HCT116 (cell line): ENCODE results near the gene SETD1A. TPM values are rescaled to one million over a fixed set of nuclear protein-coding genes. Genes with fewer than 3 reads are reported as not detected.
A peak's percentile ranks its signal among the peaks of the same experiment; 100 is the strongest.

Experiments
- ATAC-seq: fragments of 200-7000 bp; cut with Tn5 transposase; 2 replicates; pipeline ENCODE4 v1.9.1; 2020; ENCODE audit warnings: mild to moderate bottlenecking, moderate library complexity
- BruUV-seq: library from RNA; stranded (reverse); fragments of 400-500 nt; replicated peaks from 2 replicates; lab custom pipeline; 2021; lab: Mats Ljungman, UMichigan
- CTCF ChIA-PET: fragments of 300-600 bp; sonication (Branson Sonifier 250); formaldehyde crosslinking; loops from one replicate; lab custom pipeline; 2021; ENCODE audit warnings: antibody characterized with exemption; lab: Charles Lee
- POLR2A ChIA-PET: fragments of 300-600, 350-600 bp; sonication (Branson Sonifier 250); formaldehyde crosslinking; loops from one replicate; lab custom pipeline; 2021; ENCODE audit warnings: antibody characterized with exemption; lab: Charles Lee
- RAD21 ChIA-PET, 2 experiments: fragments of 300-600 bp; sonication (Branson Sonifier 250); formaldehyde crosslinking; loops; one replicate each; lab custom pipeline; 2023; ENCODE audit warnings: low total read pairs in 2 of 2; ENCODE audit not compliant: uncharacterized antibody in 2 of 2, unreplicated experiment in 2 of 2, low non-redundant PET in 1 of 2; lab: Charles Lee
- DNase-seq: peaks from one replicate; pipeline ENCODE4 v3.0.0-alpha.2; 2010; ENCODE audit warnings: low read depth, low spot score
- H2AFZ ChIP-seq: fragments of 200-600 bp; shearing (Covaris generic), sonication (generic); 2 replicates; pipeline ENCODE4 v1.6.1; 2017; ENCODE audit warnings: low read depth, mixed run types, mixed read lengths, antibody characterized with exemption, low read length; ENCODE audit not compliant: poor library complexity, severe bottlenecking
- H3K27ac ChIP-seq: 2 replicates; pipeline ENCODE4 v1.5.1; 2012; ENCODE audit warnings: low read depth, low read length
- H3K27me3 ChIP-seq: fragments of 200-600 bp; sonication (generic); 2 replicates; pipeline ENCODE4 v1.6.1; 2016; ENCODE audit warnings: mixed run types, low read length, mixed read lengths; ENCODE audit not compliant: insufficient read depth
- H3K36me3 ChIP-seq, 2 experiments: fragments of 200-500 bp in 1 of 2; fragments of 200-600 bp in 1 of 2; sonication (Bioruptor generic) in 1 of 2; sonication (generic) in 1 of 2; 2 replicates each; pipeline versions ENCODE4 v1.5.1 to v1.6.1; 2014 to 2016; ENCODE audit warnings: low read length in 2 of 2, inconsistent platforms in 1 of 2, mixed read lengths in 1 of 2, mixed run types in 1 of 2; ENCODE audit not compliant: insufficient read depth in 2 of 2, control insufficient read depth in 1 of 2
- H3K4me1 ChIP-seq, 2 experiments: fragments of 200-600 bp in 1 of 2; sonication (generic) in 1 of 2; 2 replicates each; pipeline versions ENCODE4 v1.5.1 to v1.6.1; 2012 to 2017; ENCODE audit warnings: low read length in 2 of 2, inconsistent platforms in 1 of 2, mild to moderate bottlenecking in 1 of 2, mixed read lengths in 1 of 2, mixed run types in 1 of 2, moderate library complexity in 1 of 2; ENCODE audit not compliant: insufficient read depth in 2 of 2, control insufficient read depth in 1 of 2
- H3K4me2 ChIP-seq: fragments of 200-600 bp; sonication (generic); 2 replicates; pipeline ENCODE4 v1.6.1; 2017; ENCODE audit warnings: mixed run types, low read length, mixed read lengths
- H3K4me3 ChIP-seq, 2 experiments: fragments of 200-600 bp in 1 of 2; sonication (generic) in 1 of 2; replicated peaks in 1 of 2; 2 replicates each; pipeline ENCODE4 v1.5.1; 2011 to 2016; ENCODE audit warnings: low read length in 2 of 2, control low read depth in 1 of 2, low read depth in 1 of 2, mild to moderate bottlenecking in 1 of 2, mixed read lengths in 1 of 2, mixed run types in 1 of 2
- H3K79me2 ChIP-seq: fragments of 200-600 bp; sonication (generic); 2 replicates; pipeline ENCODE4 v1.6.1; 2017; ENCODE audit warnings: mild to moderate bottlenecking, mixed run types, low read length, moderate library complexity, mixed read lengths; ENCODE audit not compliant: insufficient read depth
- H3K9ac ChIP-seq: fragments of 200-600 bp; sonication (generic); 2 replicates; pipeline ENCODE4 v1.6.1; 2016; ENCODE audit warnings: low read length, mixed read lengths
- H3K9me2 ChIP-seq: fragments of 200-600 bp; sonication (generic), shearing (Covaris generic); 2 replicates; pipeline ENCODE4 v1.6.1; 2017; ENCODE audit warnings: mixed run types, mild to moderate bottlenecking, moderate library complexity; ENCODE audit not compliant: insufficient read depth
- H3K9me3 ChIP-seq, 2 experiments: fragments of 200-500 bp in 1 of 2; fragments of 200-600 bp in 1 of 2; sonication (Bioruptor generic) in 1 of 2; sonication (generic) in 1 of 2; 2 replicates each; pipeline ENCODE4 v1.6.1; 2014 to 2017; ENCODE audit warnings: low read length in 2 of 2, mixed read lengths in 2 of 2, inconsistent platforms in 1 of 2, low read depth in 1 of 2, mild to moderate bottlenecking in 1 of 2, mixed run types in 1 of 2, moderate library complexity in 1 of 2; ENCODE audit not compliant: control insufficient read depth in 1 of 2, insufficient read depth in 1 of 2
- H4K20me1 ChIP-seq: fragments of 200-600 bp; sonication (generic), shearing (Covaris generic); 2 replicates; pipeline ENCODE4 v1.6.1; 2017; ENCODE audit warnings: mixed run types, mild to moderate bottlenecking, moderate library complexity; ENCODE audit not compliant: insufficient read depth
- CBX3 ChIP-seq: IDR thresholded peaks from 2 replicates; pipeline ENCODE4 v1.6.1; 2012; ENCODE audit warnings: low read depth
- EGR1 ChIP-seq: IDR thresholded peaks from 2 replicates; pipeline ENCODE4 v1.6.1; 2012; ENCODE audit warnings: low read depth
- POLR2AphosphoS5 ChIP-seq: IDR thresholded peaks from 2 replicates; pipeline ENCODE4 v1.6.1; 2011; ENCODE audit warnings: mild to moderate bottlenecking, low read depth, low read length, moderate library complexity
- SP1 ChIP-seq: IDR thresholded peaks from 2 replicates; pipeline ENCODE4 v1.6.1; 2012; ENCODE audit warnings: low read depth
- SRF ChIP-seq: IDR thresholded peaks from 2 replicates; pipeline ENCODE4 v1.6.1; 2012; ENCODE audit warnings: low read depth
- YY1 ChIP-seq: IDR thresholded peaks from 2 replicates; pipeline ENCODE4 v1.6.1; 2011; ENCODE audit warnings: low read length, low read depth, moderate library complexity, mild to moderate bottlenecking; ENCODE audit not compliant: insufficient replicate concordance; ENCODE audit errors: extremely low read depth
- intact Hi-C: fragments of 100-400 bp; cut with micrococcal nuclease; formaldehyde crosslinking; loops from 2 replicates; pipeline ENCODE4 v1.10.0; 2022
- total RNA-seq: library from RNA; stranded (reverse); gene quantifications from one replicate; pipeline ENCODE4 v1.2.1, GENCODE V29; 2021; ENCODE audit not compliant: unreplicated experiment
- TF ChIP-seq, protein P1 (sequence below): IDR thresholded peaks from 2 replicates; pipeline ENCODE4 v1.6.1; 2012
- TF ChIP-seq, protein P2 (sequence below): IDR thresholded peaks from 2 replicates; pipeline ENCODE4 v1.6.1; 2012; ENCODE audit warnings: low read depth
- TF ChIP-seq, protein P3 (sequence below): IDR thresholded peaks from 2 replicates; pipeline ENCODE4 v1.6.1; 2012

SETD1A gene
- total RNA-seq, 1 experiment from 2014 or later: 26.9 TPM

DNA sequence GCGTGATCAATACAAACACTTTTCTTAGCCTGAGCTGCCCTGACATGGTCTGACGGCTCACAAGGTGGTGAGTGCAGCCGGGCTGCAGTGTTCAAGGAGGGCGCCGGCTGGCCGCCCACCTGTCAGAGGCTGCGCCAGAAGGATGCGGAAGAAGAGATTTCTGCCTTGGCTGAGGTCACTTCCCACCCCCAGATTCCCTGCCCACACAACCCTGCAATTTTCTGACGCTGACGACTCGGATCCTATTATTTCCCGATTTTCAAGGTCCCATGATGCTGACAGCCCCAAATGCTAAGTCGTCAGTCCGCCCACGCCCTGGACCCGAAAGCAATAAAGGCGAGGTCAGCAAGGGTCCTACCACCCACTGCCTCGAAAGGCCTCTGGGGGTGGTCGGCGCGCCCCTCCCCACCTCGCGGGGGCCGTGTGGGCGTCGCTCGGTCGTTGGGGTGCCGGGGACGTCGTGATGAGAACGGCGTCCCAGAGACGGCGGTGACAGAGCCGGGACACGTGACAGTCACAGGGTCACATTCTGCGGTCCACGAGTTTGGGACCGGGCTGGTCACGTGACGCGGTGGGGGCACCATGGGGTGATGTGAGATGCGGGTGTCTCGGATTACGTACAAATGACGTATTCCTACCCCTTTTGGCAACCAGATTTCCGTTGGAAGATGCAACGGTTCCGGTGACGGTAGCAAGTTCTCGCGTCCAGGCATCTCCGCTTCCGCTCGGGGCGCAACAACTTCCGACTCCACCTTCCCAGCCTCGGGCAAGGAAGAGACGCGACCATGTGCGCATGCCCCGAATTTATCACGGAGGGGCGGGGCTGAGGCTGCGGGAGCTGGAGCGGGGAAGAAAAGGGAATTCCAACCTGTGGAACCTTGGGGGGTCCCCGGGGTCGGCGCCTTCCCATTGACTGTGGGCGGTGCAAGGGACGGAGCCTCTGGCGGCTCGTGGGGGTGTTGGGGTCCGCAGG, 75.5 kb downstream of the SETD1A start, which contains the start of gene STX4:
STX4 (plus strand) TSS at position 823 of the 973 bp plus-strand sequence. CDS start 248 bp downstream, outside the sequence.
- Histone ChIP-seq H3K36me3 (peaks cover 0 to 3% of the 10 kb centered on the region in 2 experiments; a peak in 1 of 4 replicates), H2AFZ (no peak within 1 kb of the TSS), H3K79me2 (peaks cover 10% of the 10 kb centered on the region; the same call in 1 of the 2 replicates), H3K4me3 (peak within 1 kb of the TSS; percentile 84 to 98), H3K27ac (peak within 1 kb of the TSS; percentile 69), H3K4me2 (peak within 1 kb of the TSS; percentile 90), H3K4me1 (peaks cover 5 to 15% of the 10 kb centered on the region in 2 experiments), H3K27me3 (no peaks in the 10 kb centered on the region), H4K20me1 (no peaks in the 10 kb centered on the region), H3K9me2 (no peaks in the 10 kb centered on the region)
- DNase-seq (peak; percentile 89), ATAC-seq (peak; percentile 80)
- ChIA-PET CTCF (interaction anchor here (1.0 kb wide), 1 partner anchor 48 kb away, joined by 4 read pairs; the partner anchor contains the start of gene HSD3B7), RAD21 (interaction anchor here in 1 of 2 experiments (0.7 kb wide), 2 partner anchors 292 to 410 kb away, joined by 3 to 8 read pairs; no protein-coding TSS in a partner anchor)
- intact Hi-C loops: loop anchor here (2.0 kb wide), 1 partner anchor 40 kb away; no protein-coding TSS in a partner anchor
- TF ChIP-seq SRF (peak; percentile 98), CBX3 (peak; percentile 58; the same call in 1 of the 2 replicates), SP1 (peak; percentile 17; the same call in 1 of the 2 replicates), YY1 (peak; percentile 30), EGR1 (peak; percentile 86), POLR2AphosphoS5 (peak; percentile 38; the same call in 1 of the 2 replicates)
- TF ChIP-seq, protein P1, sequence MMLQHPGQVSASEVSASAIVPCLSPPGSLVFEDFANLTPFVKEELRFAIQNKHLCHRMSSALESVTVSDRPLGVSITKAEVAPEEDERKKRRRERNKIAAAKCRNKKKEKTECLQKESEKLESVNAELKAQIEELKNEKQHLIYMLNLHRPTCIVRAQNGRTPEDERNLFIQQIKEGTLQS: no peak
- TF ChIP-seq, protein P2, sequence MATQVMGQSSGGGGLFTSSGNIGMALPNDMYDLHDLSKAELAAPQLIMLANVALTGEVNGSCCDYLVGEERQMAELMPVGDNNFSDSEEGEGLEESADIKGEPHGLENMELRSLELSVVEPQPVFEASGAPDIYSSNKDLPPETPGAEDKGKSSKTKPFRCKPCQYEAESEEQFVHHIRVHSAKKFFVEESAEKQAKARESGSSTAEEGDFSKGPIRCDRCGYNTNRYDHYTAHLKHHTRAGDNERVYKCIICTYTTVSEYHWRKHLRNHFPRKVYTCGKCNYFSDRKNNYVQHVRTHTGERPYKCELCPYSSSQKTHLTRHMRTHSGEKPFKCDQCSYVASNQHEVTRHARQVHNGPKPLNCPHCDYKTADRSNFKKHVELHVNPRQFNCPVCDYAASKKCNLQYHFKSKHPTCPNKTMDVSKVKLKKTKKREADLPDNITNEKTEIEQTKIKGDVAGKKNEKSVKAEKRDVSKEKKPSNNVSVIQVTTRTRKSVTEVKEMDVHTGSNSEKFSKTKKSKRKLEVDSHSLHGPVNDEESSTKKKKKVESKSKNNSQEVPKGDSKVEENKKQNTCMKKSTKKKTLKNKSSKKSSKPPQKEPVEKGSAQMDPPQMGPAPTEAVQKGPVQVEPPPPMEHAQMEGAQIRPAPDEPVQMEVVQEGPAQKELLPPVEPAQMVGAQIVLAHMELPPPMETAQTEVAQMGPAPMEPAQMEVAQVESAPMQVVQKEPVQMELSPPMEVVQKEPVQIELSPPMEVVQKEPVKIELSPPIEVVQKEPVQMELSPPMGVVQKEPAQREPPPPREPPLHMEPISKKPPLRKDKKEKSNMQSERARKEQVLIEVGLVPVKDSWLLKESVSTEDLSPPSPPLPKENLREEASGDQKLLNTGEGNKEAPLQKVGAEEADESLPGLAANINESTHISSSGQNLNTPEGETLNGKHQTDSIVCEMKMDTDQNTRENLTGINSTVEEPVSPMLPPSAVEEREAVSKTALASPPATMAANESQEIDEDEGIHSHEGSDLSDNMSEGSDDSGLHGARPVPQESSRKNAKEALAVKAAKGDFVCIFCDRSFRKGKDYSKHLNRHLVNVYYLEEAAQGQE: no peak
- TF ChIP-seq, protein P3, sequence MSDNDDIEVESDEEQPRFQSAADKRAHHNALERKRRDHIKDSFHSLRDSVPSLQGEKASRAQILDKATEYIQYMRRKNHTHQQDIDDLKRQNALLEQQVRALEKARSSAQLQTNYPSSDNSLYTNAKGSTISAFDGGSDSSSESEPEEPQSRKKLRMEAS: peak; percentile 97
- TF ChIP-seq, all 23 proteins: peak for 7
- TSS peak; percentile 86 for BruUV-seq
- peak within 1 kb of the TSS; percentile 75 for H3K9ac ChIP-seq
- POLR2A ChIA-PET: interaction anchor here (0.6 to 1.6 kb wide), 4 partner anchors 36 to 353 kb away, joined by 3 to 5 read pairs (median 4); partner anchors contain the start of genes KAT8, ZNF646 and ZNF668
- H3K9me3 ChIP-seq: no peaks in the 10 kb centered on the region
